SU-DHL-6 (cell line): ENCODE data around the gene PCDHGC5.

ENCODE experiments used
- H2AFZ ChIP-seq: fragments of 200-600 bp; sonication (generic); 2 replicates; pipeline ENCODE4 v1.6.1; 2014; ENCODE audit warnings: low read depth, mild to moderate bottlenecking, moderate library complexity, mixed read lengths, antibody characterized with exemption, low read length; ENCODE audit not compliant: severe bottlenecking
- H3F3A ChIP-seq: fragments of 200-600 bp; shearing (Covaris generic); 2 replicates; pipeline ENCODE4 v1.6.0; 2016; ENCODE audit warnings: antibody characterized with exemption, mild to moderate bottlenecking; ENCODE audit not compliant: insufficient read depth
- H3K27ac ChIP-seq: fragments of 200-600 bp; sonication (generic); 2 replicates; pipeline ENCODE4 v1.5.1; 2016; ENCODE audit warnings: low read depth, mild to moderate bottlenecking, low read length, moderate library complexity, mixed read lengths
- H3K27me3 ChIP-seq: fragments of 200-600 bp; sonication (generic), shearing (Covaris generic); 2 replicates; pipeline ENCODE4 v1.6.0; 2014; ENCODE audit warnings: mild to moderate bottlenecking, low read length
- H3K36me3 ChIP-seq: fragments of 200-600 bp; sonication (generic); 2 replicates; pipeline ENCODE4 v1.6.1; 2014; ENCODE audit warnings: mild to moderate bottlenecking, low read length, mixed read lengths
- H3K4me2 ChIP-seq: fragments of 300-600, 200-600 bp; shearing (Covaris generic), sonication (generic); 2 replicates; pipeline ENCODE4 v1.6.0; 2014; ENCODE audit warnings: low read length, low read depth, mild to moderate bottlenecking; ENCODE audit not compliant: poor library complexity, severe bottlenecking
- H3K4me3 ChIP-seq: fragments of 200-600 bp; sonication (generic); 2 replicates; pipeline ENCODE4 v1.5.1; 2014; ENCODE audit warnings: antibody characterized with exemption, low read length, mild to moderate bottlenecking, mixed read lengths; ENCODE audit not compliant: insufficient read depth, poor library complexity, severe bottlenecking
- H3K79me2 ChIP-seq: fragments of 200-600 bp; sonication (generic); 2 replicates; pipeline ENCODE4 v1.6.1; 2014; ENCODE audit warnings: mild to moderate bottlenecking, low read length, moderate library complexity; ENCODE audit not compliant: insufficient read depth
- H3K9ac ChIP-seq: fragments of 200-600 bp; sonication (generic); 2 replicates; pipeline ENCODE4 v1.7.0; 2014; ENCODE audit warnings: mild to moderate bottlenecking, low read length
- H3K9me2 ChIP-seq: fragments of 200-600 bp; sonication (generic); replicated peaks from 2 replicates; pipeline ENCODE4 v1.6.1; 2014; ENCODE audit warnings: low read length; ENCODE audit not compliant: insufficient read depth
- H3K9me3 ChIP-seq: fragments of 200-600 bp; sonication (generic); 2 replicates; pipeline ENCODE4 v1.6.1; 2014; ENCODE audit warnings: low read length, mixed read lengths; ENCODE audit not compliant: insufficient read depth
- H4K20me1 ChIP-seq: fragments of 200-600 bp; sonication (generic); 2 replicates; pipeline ENCODE4 v1.6.1; 2014; ENCODE audit warnings: low read depth, mild to moderate bottlenecking, antibody characterized with exemption, low read length, moderate library complexity, mixed read lengths
- EZH2phosphoT487 ChIP-seq: fragments of 200-600 bp; sonication (generic), shearing (Covaris generic); conservative IDR thresholded peaks from 2 replicates; pipeline ENCODE4 v1.6.1; 2018; ENCODE audit warnings: mild to moderate bottlenecking, antibody characterized with exemption, low read length, moderate library complexity, mixed read lengths
- TF ChIP-seq, protein P1 (sequence below): fragments of 200-600 bp; sonication (generic); IDR thresholded peaks from one replicate; pipeline ENCODE4 v1.5.1; 2017; ENCODE audit warnings: antibody characterized with exemption, mild to moderate bottlenecking, low read length, moderate library complexity; ENCODE audit not compliant: insufficient read depth, poor library complexity, severe bottlenecking

The PCDHGC5 gene

GRCh38 chr5:141492168-141492885, 3.4 kb downstream of the PCDHGC5 start:
- H3K27ac ChIP-seq = peak overlapping the region; percentile 61
- H3F3A ChIP-seq = peaks cover 12% of the 10 kb centered on the region
- peaks cover 17% of the 10 kb centered on the region; the same call in 1 of the 2 replicates for H3K79me2 ChIP-seq
- H3K36me3 ChIP-seq = no peaks in the 10 kb centered on the region
- TF ChIP-seq EZH2phosphoT487 = no peak
- TF ChIP-seq, protein P1, sequence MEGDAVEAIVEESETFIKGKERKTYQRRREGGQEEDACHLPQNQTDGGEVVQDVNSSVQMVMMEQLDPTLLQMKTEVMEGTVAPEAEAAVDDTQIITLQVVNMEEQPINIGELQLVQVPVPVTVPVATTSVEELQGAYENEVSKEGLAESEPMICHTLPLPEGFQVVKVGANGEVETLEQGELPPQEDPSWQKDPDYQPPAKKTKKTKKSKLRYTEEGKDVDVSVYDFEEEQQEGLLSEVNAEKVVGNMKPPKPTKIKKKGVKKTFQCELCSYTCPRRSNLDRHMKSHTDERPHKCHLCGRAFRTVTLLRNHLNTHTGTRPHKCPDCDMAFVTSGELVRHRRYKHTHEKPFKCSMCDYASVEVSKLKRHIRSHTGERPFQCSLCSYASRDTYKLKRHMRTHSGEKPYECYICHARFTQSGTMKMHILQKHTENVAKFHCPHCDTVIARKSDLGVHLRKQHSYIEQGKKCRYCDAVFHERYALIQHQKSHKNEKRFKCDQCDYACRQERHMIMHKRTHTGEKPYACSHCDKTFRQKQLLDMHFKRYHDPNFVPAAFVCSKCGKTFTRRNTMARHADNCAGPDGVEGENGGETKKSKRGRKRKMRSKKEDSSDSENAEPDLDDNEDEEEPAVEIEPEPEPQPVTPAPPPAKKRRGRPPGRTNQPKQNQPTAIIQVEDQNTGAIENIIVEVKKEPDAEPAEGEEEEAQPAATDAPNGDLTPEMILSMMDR = no peak
- H2AFZ ChIP-seq = no peak overlapping the region
- H3K9me2 ChIP-seq = no peaks in the 10 kb centered on the region
- H3K9ac ChIP-seq = peak overlapping the region; percentile 52
- peak overlapping the region; percentile 27 for H3K4me3 ChIP-seq
- H3K4me2 ChIP-seq = peak overlapping the region; percentile 51
- no peaks in the 10 kb centered on the region for H4K20me1 ChIP-seq
- H3K9me3 ChIP-seq = no peaks in the 10 kb centered on the region
- H3K27me3 ChIP-seq = no peaks in the 10 kb centered on the region

DNA sequence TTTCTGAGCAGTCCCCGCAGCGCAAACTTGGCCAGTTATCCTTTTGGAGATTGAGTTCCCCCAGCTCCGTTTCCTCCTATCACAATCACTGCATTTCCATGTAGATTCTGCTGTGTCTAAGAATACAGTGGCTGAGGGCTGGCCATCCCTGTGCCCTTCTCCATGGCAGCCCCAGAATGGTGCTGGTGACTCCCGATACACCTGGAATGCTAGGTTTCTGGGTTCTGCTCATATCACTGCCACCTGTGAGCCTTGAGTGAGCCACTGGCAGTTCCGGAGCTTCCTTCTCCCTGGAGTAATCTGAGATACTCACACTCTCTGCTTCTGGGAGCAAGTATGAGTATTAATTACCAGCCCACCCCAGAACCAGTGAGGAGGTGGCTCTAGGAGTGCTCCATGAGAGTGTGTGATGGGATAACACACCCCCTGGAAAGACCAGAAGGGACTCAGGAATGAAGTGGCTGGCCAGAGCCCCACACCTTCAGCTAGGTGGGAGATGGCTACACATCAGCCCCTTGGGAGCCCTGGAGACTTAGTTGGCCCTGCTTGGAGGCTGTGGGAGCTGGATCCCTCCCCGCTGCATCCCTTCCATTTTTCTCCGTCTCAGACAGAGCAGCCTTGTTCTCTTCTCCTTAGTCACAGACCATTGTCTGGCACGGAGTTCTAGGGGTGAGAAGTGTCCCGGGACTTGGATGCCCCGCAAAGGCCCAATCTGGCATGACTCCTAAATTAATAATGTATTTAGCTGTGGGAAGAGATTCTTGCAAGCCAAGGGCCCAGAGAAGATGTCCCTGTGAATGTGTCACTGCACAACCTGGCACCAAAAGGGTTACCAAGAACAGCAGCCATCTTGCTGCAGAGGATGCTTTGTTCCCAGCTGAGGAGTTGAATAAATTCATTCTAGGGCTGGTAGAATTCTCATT, 4.9 kb downstream of the PCDHGC5 start:
- Histone ChIP-seq H3K9ac (no peak overlapping the region; the same call in 1 of the 2 replicates), H3K27ac (peak overlapping the region; percentile 61), H3K79me2 (peaks cover 13% of the 10 kb centered on the region; the same call in 1 of the 2 replicates), H3K27me3 (no peaks in the 10 kb centered on the region), H3K9me3 (no peaks in the 10 kb centered on the region), H3K4me2 (peak overlapping the region; percentile 23), H4K20me1 (no peaks in the 10 kb centered on the region), H3K36me3 (no peaks in the 10 kb centered on the region), H3K4me3 (no peak overlapping the region), H2AFZ (no peak overlapping the region), H3K9me2 (no peaks in the 10 kb centered on the region), H3F3A (peaks cover 13% of the 10 kb centered on the region)
- no peak for TF ChIP-seq EZH2phosphoT487
- TF ChIP-seq, protein P1 = no peak

DNA sequence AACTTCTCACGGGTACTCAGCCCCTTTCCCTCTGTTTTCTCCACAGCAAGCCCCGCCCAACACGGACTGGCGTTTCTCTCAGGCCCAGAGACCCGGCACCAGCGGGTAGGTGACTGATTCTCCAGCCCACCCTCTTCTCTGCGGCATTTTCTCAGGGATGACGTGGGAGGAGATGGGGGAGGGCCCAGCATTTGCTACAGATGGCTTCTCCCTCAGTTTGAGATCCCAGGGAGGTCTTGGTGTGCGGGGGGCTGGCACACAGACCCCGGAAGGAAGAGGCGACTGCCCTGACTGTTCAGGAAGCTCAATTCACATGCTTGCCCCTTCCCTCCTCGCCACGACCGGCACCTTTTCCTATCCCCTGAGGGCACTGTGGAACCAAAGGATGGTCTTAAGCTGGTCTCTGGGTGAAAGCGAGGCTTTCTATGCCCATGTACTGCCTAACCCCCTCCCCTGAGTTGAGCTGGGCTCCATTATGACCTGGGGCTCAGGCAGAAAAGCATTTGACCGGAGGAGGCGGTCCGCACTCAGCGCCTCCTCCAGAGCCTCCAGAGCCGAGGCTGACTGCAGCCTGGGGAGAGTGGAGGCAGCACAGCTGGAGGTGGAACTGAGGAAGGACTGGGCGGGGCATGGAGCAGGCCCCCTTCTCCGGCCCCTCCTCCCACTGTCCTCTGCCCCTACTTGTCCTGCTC, 6.0 kb downstream of the PCDHGC5 start:
- H3K9me2 ChIP-seq = no peaks in the 10 kb centered on the region
- no peaks in the 10 kb centered on the region for H4K20me1 ChIP-seq
- H2AFZ ChIP-seq = no peak overlapping the region
- TF ChIP-seq, protein P1 = no peak
- no peak for TF ChIP-seq EZH2phosphoT487
- H3K9me3 ChIP-seq = no peaks in the 10 kb centered on the region
- peak overlapping the region; percentile 27; the same call in 1 of the 2 replicates for H3K9ac ChIP-seq
- no peaks in the 10 kb centered on the region for H3K36me3 ChIP-seq
- peak overlapping the region; percentile 61 for H3K27ac ChIP-seq
- H3K27me3 ChIP-seq = no peaks in the 10 kb centered on the region
- peak overlapping the region; percentile 23 for H3K4me2 ChIP-seq
- peaks cover 19% of the 10 kb centered on the region for H3F3A ChIP-seq
- H3K79me2 ChIP-seq = peaks cover 8% of the 10 kb centered on the region; the same call in 1 of the 2 replicates
- no peak overlapping the region for H3K4me3 ChIP-seq
